Renal pelvis (tissue), 4 donors: Measurements from ENCODE around the gene SLC27A1. TPM values are rescaled to one million over a fixed set of nuclear protein-coding genes. Genes with fewer than 3 reads are reported as not detected.
"Not testable (repeated sequence)": the region's sequence is repeated elsewhere in the genome, so short reads cannot be mapped to it uniquely, and the experiment has no call there.

Source experiments
- DNase-seq: peaks from one replicate; pipeline ENCODE4 v3.0.0-alpha.2; 2013
- polyA plus RNA-seq, 3 donors: library from polyadenylated mRNA; unstranded; fragments of 120-200 nt; gene quantifications; one replicate each; pipeline ENCODE4 v1.2.1, GENCODE V29; 2013; ENCODE audit not compliant: insufficient read length in 3 of 3

Gene SLC27A1
- polyA plus RNA-seq, 3 donors: 14.0 to 22.6 (median 19.6) TPM

DNA sequence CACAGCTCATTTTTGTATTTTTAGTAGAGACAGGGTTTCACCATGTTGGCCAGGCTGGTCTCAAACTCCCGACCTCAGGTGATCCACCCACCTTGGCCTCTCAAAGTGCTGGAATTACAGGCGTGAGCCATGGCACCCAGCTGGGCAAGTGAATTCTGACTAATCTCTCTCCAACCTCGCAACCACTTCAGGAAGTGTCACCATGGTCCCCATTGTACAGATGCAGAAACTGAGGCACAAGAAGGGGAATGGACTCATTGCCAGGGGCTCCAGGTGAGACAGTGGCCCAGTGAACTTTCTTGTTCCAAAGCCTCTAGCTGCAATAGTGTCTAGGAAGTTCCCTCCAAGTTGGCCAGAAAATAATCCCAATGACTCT, 38.2 kb downstream of the SLC27A1 start:
- not testable (repeated sequence) for DNase-seq

GRCh38 chr19:17510220-17510993, 40.1 kb downstream of the SLC27A1 start:
- DNase-seq: no peak

DNA sequence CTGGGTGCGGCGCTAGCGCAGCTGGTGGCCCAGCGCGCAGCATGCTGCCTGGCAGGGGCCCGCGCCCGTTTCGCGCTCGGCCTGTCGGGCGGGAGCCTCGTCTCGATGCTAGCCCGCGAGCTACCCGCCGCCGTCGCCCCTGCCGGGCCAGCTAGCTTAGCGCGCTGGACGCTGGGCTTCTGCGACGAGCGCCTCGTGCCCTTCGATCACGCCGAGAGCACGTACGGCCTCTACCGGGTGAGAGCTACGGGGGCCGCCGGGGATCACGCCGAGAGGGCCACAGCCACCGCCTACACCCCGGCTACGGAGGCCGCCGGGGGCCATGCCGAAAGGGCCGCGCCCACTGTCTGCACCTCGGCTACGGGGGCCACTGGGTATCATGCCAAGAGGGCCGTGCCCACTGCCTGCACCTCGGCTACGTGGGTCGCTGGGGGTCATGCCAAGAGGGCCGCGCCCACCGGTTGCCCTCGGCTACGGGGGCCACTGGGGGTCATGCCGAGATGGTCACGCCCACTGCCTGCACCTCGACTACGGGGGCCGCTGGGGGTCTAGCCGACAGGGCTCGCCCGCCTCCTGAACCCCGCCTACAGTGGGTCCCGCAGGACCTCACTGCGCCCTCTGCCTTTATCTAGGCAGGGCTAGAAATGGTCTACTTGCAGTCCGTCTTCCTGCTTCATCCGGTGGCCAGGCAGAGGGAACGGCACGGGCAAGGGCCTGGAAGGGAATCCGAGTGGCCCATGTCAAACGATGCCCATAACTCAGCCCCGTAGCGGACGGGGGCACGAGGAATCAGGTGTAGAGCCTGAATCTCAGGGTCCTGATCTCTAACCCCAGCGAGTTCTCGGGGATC, 41.6 kb downstream of the SLC27A1 start:
- peak; percentile 85 for DNase-seq

DNA sequence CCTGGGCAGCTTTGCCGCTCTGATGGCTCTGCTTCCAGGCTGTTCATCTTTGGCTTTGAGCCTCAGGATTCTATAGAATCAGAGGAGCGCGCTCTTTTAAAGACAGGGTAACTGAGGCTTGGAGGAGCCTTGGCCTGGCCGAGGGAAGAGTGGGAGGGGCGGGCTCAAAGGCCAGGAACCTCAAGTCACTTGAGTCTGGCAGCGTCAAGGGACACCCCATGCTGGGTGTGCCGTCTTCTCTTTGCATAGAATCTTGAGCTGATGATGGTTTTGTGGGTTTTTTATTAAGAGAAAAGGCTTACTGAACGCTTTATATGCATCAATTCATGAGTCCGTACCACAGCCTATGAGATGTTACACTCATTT, 42.2 kb downstream of the SLC27A1 start:
- no peak for DNase-seq

DNA sequence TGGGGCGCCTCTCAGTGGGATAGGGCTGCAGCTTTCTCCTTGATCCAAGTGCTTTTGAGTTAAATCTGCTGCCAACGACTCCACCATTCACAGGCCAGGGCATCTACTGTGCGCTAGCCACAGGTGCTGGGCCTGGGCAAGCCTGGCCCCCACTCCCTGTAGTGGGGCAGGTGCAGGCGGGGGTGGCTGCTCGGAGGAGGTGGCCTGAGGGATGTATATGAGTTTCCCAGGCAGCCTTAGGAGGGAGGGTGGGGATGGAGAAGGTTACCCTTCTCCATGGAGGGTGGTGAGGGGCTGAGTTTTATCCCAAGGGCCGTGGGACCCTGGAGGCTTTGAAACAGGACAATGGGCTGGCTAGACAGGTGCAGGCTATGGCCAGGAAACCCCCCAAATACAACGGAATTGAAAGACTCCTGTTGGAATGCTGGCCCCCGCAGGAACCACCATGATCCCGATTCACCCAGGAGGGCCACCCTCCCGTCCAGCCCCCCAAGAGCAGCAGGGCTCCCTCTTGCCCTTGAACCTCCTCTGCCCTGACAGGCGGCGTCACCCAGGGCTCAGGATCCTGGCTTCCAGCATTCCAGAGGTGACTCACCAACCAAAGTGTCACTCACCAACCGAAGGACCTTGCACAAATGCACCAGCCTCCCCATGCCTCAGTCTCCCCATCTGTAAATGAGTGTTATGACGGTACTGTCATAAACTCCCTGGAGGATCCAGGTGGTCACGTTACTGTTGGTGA, 45.3 kb downstream of the SLC27A1 start:
- no peak for DNase-seq

- DNase-seq: no peak
These were observed 47.6 kb downstream of the SLC27A1 start for GRCh38 chr19:17517898-17518297.

- DNase-seq: not testable (repeated sequence)
These were observed 48.3 kb downstream of the SLC27A1 start for GRCh38 chr19:17518654-17519053.

DNA sequence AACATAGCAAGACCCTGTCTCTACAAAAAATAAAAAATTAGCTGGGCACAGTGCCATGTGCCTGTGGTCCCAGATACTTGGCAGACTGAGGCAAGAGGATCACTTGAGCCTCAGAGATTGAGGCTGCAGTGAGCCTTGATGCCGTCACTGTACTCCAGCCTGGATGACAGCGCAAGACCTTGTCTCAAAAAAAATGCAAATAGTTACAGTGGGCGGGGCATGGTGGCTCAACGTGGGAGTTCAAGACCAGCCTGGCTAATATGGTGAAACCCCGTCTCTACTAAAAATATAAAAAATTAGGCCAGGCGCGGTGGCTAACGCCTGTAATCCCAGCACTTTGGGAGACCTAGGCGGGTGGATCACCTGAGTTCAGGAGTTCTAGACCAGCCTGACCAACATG, 49.6 kb downstream of the SLC27A1 start:
- DNase-seq: no peak

DNA sequence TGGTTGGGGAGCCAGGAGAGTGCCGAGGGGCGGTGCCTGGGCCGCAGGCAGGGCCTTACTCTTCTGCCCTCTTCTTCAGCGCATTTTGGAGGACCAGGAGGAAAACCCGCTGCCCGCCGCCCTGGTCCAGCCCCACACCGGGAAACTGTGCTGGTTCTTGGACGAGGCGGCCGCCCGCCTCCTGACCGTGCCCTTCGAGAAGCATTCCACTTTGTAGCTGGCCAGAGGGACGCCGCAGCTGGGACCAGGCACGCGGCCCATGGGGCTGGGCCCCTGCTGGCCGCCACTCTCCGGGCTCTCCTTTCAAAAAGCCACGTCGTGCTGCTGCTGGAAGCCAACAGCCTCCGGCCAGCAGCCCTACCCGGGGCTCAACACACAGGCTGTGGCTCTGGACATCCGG, 50.5 kb downstream of the SLC27A1 start:
- no peak for DNase-seq

GRCh38 chr19:17522988-17523872, 52.9 kb downstream of the SLC27A1 start:
- DNase-seq: no peak

DNA sequence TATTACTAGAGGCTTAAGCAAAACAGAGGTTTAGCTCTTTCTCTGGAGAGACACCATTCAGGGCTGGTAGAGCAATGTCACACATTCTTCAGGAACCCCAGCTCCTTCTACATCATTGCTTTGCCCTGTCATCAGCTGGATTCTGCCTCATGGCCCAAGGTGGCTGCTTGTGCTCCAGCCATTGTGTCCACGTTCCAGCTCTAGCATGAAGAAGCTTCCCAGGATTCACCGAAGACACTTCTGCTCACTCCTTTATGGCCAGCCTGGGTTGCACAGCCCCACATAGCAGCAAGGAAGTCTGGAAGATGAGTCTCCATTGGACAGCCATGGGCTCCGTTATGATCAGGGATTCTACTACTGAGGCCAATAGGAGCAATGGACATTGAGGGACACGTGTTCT, 54.3 kb downstream of the SLC27A1 start:
- DNase-seq: no peak

GRCh38 chr19:17525141-17525540, 54.8 kb downstream of the SLC27A1 start:
- DNase-seq: no peak

DNA sequence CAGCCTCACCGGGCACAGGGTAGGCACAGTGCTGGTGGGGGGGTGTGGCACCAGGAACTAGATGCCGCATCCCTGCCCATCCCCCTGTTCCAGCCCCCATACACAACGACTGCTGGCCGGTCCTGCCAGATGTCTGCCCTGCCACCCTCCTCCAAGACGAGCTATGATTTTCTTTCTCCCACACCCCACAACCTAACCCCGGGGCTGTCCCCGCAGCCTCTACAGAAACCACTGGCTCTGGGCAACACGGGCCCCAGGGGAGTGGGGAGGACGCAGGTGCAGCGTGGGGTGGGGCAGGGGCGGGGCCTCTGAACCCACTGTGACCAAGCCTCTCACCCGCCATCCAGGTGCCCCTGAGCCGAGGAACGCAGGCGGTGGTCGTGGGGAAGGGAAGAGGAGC, 56.6 kb downstream of the SLC27A1 start:
- DNase-seq: no peak

DNA sequence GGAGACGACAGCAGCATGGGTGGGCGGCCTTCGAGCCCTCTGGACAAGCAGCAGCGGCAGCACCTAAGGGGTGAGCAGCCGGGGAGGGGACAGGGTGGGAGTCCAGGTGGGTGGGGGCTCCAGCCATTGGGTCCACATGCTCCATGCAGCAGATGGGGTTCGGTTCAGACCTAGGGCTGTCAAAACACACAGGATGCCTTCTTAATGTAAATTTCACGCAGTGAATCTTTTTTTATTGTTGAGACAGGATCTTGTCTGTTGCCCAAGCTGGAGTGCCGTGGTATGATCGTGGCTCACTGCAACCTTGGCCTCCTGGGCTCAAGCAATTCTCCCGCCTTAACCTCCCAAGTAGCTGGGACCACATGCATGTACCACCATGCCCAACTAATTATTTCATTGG, 57.0 kb downstream of the SLC27A1 start:
- DNase-seq: no peak

DNA sequence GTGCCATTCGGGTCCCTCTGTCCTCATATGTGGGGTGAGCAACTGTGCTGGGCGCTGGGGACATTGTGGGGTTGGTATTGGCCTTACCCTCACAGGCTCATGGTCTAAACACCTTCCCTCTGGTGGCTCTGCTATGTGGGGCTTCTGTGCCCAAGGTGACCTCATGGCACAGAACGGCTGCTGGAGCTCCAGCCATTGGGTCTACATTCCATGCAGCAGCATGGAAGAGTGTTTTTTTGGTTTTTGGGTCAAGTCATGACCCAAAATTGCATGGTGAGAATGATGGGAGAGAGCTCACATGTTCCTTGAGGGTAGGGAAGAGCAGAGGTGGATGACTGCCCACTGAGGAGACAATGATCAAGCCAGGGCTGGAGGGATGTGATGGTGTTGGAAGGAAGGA, 58.3 kb downstream of the SLC27A1 start:
- no peak for DNase-seq

GRCh38 chr19:17529239-17530158, 59.2 kb downstream of the SLC27A1 start:
- DNase-seq: no peak

GRCh38 chr19:17530586-17530985, 60.3 kb downstream of the SLC27A1 start:
- no peak for DNase-seq

- no peak for DNase-seq
These were observed 61.8 kb downstream of the SLC27A1 start for GRCh38 chr19:17532116-17532515.

- no peak for DNase-seq
These were observed 62.2 kb downstream of the SLC27A1 start for GRCh38 chr19:17532557-17532956.

DNA sequence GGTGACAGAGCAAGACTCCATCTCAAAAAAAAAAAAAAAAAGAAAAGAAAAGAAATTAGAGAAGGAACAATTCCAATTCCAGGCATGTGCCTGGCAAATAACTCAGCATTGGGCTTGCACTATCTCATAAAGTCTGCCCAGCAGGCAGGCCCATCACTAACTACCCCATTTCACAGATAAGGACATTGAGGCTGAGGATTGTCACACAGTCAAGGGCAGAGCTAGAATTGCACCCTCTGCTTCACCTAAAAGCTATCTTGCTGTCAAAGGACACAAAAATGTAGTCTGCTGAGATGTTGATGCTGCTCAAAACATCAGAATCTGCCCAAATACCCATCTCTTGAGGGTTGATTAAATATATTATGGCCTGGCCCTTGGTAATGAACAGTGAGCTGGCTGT, 64.4 kb downstream of the SLC27A1 start:
- no peak for DNase-seq
